CD14-positive monocyte (primary cell): Measurements from ENCODE around the gene NUP88. TPM values are rescaled to one million over a fixed set of nuclear protein-coding genes. Genes with fewer than 3 reads are reported as not detected.

Experiments used
- DNase-seq, 3 donors: peaks; one replicate each; pipeline ENCODE4 v3.0.0-alpha.2; 2011 to 2022
- H2AFZ ChIP-seq: 2 replicates; pipeline ENCODE4 v1.6.0; 2012; ENCODE audit warnings: mild to moderate bottlenecking, low read depth, low read length, inconsistent platforms; ENCODE audit not compliant: insufficient read depth, poor library complexity, severe bottlenecking
- H3K27ac ChIP-seq, 2 donors: 1 replicate in 1 of 2; 2 replicates in 1 of 2; pipeline ENCODE4 v1.5.1; 2012 to 2013; ENCODE audit warnings: low read length in 2 of 2, control low read depth in 1 of 2, inconsistent platforms in 1 of 2, low read depth in 1 of 2, mild to moderate bottlenecking in 1 of 2
- H3K27me3 ChIP-seq, 2 donors: one replicate each; pipeline versions ENCODE4 v1.6.0 to v1.6.1; 2011 to 2013; ENCODE audit warnings: low read length in 2 of 2; ENCODE audit not compliant: control insufficient read depth in 2 of 2, insufficient read depth in 2 of 2
- H3K36me3 ChIP-seq, 2 donors: replicated peaks in 1 of 2; 1 replicate in 1 of 2; 2 replicates in 1 of 2; pipeline versions ENCODE4 v1.5.1 to v1.6.1; 2012 to 2013; ENCODE audit warnings: low read length in 2 of 2, control low read depth in 1 of 2, inconsistent platforms in 1 of 2, mild to moderate bottlenecking in 1 of 2; ENCODE audit not compliant: insufficient read depth in 2 of 2, control insufficient read depth in 1 of 2
- H3K4me1 ChIP-seq, 2 donors: 1 replicate in 1 of 2; 2 replicates in 1 of 2; pipeline versions ENCODE4 v1.5.1 to v1.6.1; 2012 to 2013; ENCODE audit warnings: low read length in 2 of 2, control low read depth in 1 of 2, inconsistent platforms in 1 of 2, mild to moderate bottlenecking in 1 of 2, moderate library complexity in 1 of 2; ENCODE audit not compliant: insufficient read depth in 2 of 2, control insufficient read depth in 1 of 2
- H3K4me2 ChIP-seq: replicated peaks from 2 replicates; pipeline ENCODE3; 2012; ENCODE audit warnings: low read length, moderate library complexity, mild to moderate bottlenecking; ENCODE audit not compliant: poor library complexity, severe bottlenecking; ENCODE audit errors: extremely low read depth
- H3K4me3 ChIP-seq, 3 experiments: fragments of 200-600 bp in 1 of 3; sonication (generic) in 1 of 3; replicated peaks in 1 of 3; 1 replicate in 2 of 3; 2 replicates in 1 of 3; pipeline ENCODE4 v1.5.1; 2011 to 2013; ENCODE audit warnings: low read length in 3 of 3, mild to moderate bottlenecking in 3 of 3, control low read depth in 2 of 3, low read depth in 2 of 3, inconsistent platforms in 1 of 3, moderate library complexity in 1 of 3
- H3K79me2 ChIP-seq: 2 replicates; pipeline ENCODE4 v1.6.0; 2012; ENCODE audit warnings: mild to moderate bottlenecking, control low read depth, inconsistent platforms, low read length, moderate library complexity; ENCODE audit not compliant: insufficient read depth
- H3K9ac ChIP-seq: 2 replicates; pipeline ENCODE4 v1.6.0; 2017; ENCODE audit warnings: low read length, mild to moderate bottlenecking; ENCODE audit not compliant: insufficient read depth, poor library complexity, severe bottlenecking
- H3K9me3 ChIP-seq, 2 donors: replicated peaks in 1 of 2; 1 replicate in 1 of 2; 2 replicates in 1 of 2; pipeline versions ENCODE4 v1.5.1 to v1.6.1; 2012 to 2013; ENCODE audit warnings: low read length in 2 of 2, control low read depth in 1 of 2; ENCODE audit not compliant: control insufficient read depth in 1 of 2, insufficient read depth in 1 of 2
- H4K20me1 ChIP-seq: 2 replicates; pipeline ENCODE4 v1.6.0; 2012; ENCODE audit warnings: mild to moderate bottlenecking, low read length, control low read depth, moderate library complexity; ENCODE audit not compliant: insufficient read depth
- H3K27ac Mint-ChIP-seq, 7 donors: one replicate each; pipeline ENCODE4 v1.8.0; 2020; ENCODE audit warnings: mild to moderate bottlenecking in 7 of 7, mixed read lengths in 7 of 7, moderate library complexity in 6 of 7, inconsistent platforms in 2 of 7
- H3K27me3 Mint-ChIP-seq, 3 donors: one replicate each; pipeline ENCODE4 v1.8.0; 2021 to 2022; ENCODE audit warnings: low read depth in 3 of 3, mild to moderate bottlenecking in 3 of 3, mixed read lengths in 3 of 3, moderate library complexity in 3 of 3, inconsistent platforms in 1 of 3
- H3K36me3 Mint-ChIP-seq, 2 donors: one replicate each; pipeline ENCODE4 v1.8.0; 2020; ENCODE audit warnings: mixed read lengths in 2 of 2, inconsistent platforms in 1 of 2, mild to moderate bottlenecking in 1 of 2
- H3K4me1 Mint-ChIP-seq: one replicate; pipeline ENCODE4 v1.8.0; 2020; ENCODE audit warnings: mild to moderate bottlenecking, mixed read lengths
- H3K4me3 Mint-ChIP-seq, 2 donors: one replicate each; pipeline ENCODE4 v1.8.0; 2020; ENCODE audit warnings: mild to moderate bottlenecking in 2 of 2, mixed read lengths in 2 of 2, moderate library complexity in 1 of 2
- H3K9me3 Mint-ChIP-seq, 7 donors: one replicate each; pipeline ENCODE4 v1.8.0; 2020 to 2022; ENCODE audit warnings: mixed read lengths in 7 of 7, mild to moderate bottlenecking in 6 of 7, moderate library complexity in 6 of 7, inconsistent platforms in 2 of 7
- CTCF ChIP-seq: fragments of 200-600 bp; IDR thresholded peaks from one replicate; pipeline ENCODE4 v1.8.0; 2022; ENCODE audit warnings: antibody characterized with exemption, mild to moderate bottlenecking
- WGBS: methylation state at CpG from one replicate; pipeline ENCODE4 v1.1.5; 2013; ENCODE audit warnings: missing lambda C conversion rate; ENCODE audit not compliant: insufficient coverage; 5-methylcytosine and 5-hydroxymethylcytosine counted together
- intact Hi-C, 2 donors: fragments of 100-400 bp; cut with micrococcal nuclease; formaldehyde crosslinking; loops; one replicate each; pipeline versions ENCODE4 v1.15.0 to v1.15.1; 2023
- polyA plus RNA-seq, 3 donors: library from polyadenylated mRNA; depleted of rRNA in 1 of 3; unstranded in 2 of 3; stranded (reverse) in 1 of 3; fragments of 300-500 nt in 2 of 3; fragments of >200 nt in 1 of 3; fragmentation: Illumina TruSeq in 2 of 3; gene quantifications; 1 replicate in 2 of 3; 2 replicates in 1 of 3; pipeline ENCODE4 v1.2.3, GENCODE V29; 2012 to 2021

NUP88 gene
- polyA plus RNA-seq, 3 donors = 23.1 to 45.7 (median 36.1) TPM

- 100% methylated on average over 4 of the region's 7 CpGs for WGBS
These were observed 57.2 kb downstream of the NUP88 start for GRCh38 chr17:5362162-5362811.

GRCh38 chr17:5361426-5361825 lies 58.0 kb downstream of the NUP88 start:
- Histone ChIP-seq H3K4me3 (no peak overlapping the region), H3K27me3 (no peaks in the 10 kb centered on the region), H3K79me2 (no peaks in the 10 kb centered on the region), H3K9ac (no peak overlapping the region), H3K36me3 (peaks cover 81 to 95% of the 10 kb centered on the region in 2 donors), H3K9me3 (no peaks in the 10 kb centered on the region), H3K27ac (no peak overlapping the region), H3K4me1 (no peaks in the 10 kb centered on the region), H4K20me1 (no peaks in the 10 kb centered on the region), H2AFZ (no peak overlapping the region), H3K4me2 (no peak overlapping the region)
- H3K36me3 Mint-ChIP-seq = peaks cover 74 to 97% of the 10 kb centered on the region in 2 donors
- H3K4me1 Mint-ChIP-seq = no peaks in the 10 kb centered on the region
- no peak overlapping the region for H3K4me3 Mint-ChIP-seq
- no peak for DNase-seq
- H3K27ac Mint-ChIP-seq = no peak overlapping the region
- intact Hi-C loops = no loop called here
- no peaks in the 10 kb centered on the region for H3K9me3 Mint-ChIP-seq
- H3K27me3 Mint-ChIP-seq = peaks cover 0 to 1% (median 0%) of the 10 kb centered on the region in 3 donors
- 95% methylated on average over 5 of the region's 9 CpGs for WGBS
- no peak for TF ChIP-seq CTCF

More at GRCh38 chr17:5362162-5362811, 57.2 kb downstream of the NUP88 start:
- H3K9me3 Mint-ChIP-seq = no peaks in the 10 kb centered on the region
- Histone ChIP-seq H3K4me2 (no peak overlapping the region), H3K9ac (no peak overlapping the region), H3K4me1 (no peaks in the 10 kb centered on the region), H3K4me3 (no peak overlapping the region), H3K9me3 (no peaks in the 10 kb centered on the region), H3K27me3 (no peaks in the 10 kb centered on the region), H3K27ac (no peak overlapping the region), H2AFZ (no peak overlapping the region), H3K79me2 (no peaks in the 10 kb centered on the region), H3K36me3 (peaks cover 78 to 95% of the 10 kb centered on the region in 2 donors), H4K20me1 (no peaks in the 10 kb centered on the region)
- no peak overlapping the region for H3K4me3 Mint-ChIP-seq
- intact Hi-C loops = no loop called here
- DNase-seq = no peak
- peaks cover 68 to 94% of the 10 kb centered on the region in 2 donors for H3K36me3 Mint-ChIP-seq
- H3K27me3 Mint-ChIP-seq = peaks cover 0 to 1% (median 0%) of the 10 kb centered on the region in 3 donors
- TF ChIP-seq CTCF = no peak
- H3K4me1 Mint-ChIP-seq = no peaks in the 10 kb centered on the region
- no peak overlapping the region for H3K27ac Mint-ChIP-seq
